ENCODE data around the gene YPEL4. TPM values are rescaled to one million over a fixed set of nuclear protein-coding genes. Genes with fewer than 3 reads are reported as not detected.

YPEL4 gene
- total RNA-seq, 1 donor from 2014 or later = 1.3 TPM

- Mint-ChIP-seq H3K9me3 (no peaks in the 10 kb centered on the region), H3K4me1 (peaks cover 13% of the 10 kb centered on the region), H3K27me3 (ENCODE audit: low read depth) (no peaks in the 10 kb centered on the region), H3K4me3 (no peak overlapping the region), H3K27ac (no peak overlapping the region), H3K36me3 (peaks cover 12% of the 10 kb centered on the region)
- no peak for TF ChIP-seq CTCF (IDR thresholded peaks at IDR 0.05; ENCODE audit: unreplicated experiment)
- no peak for DNase-seq (ENCODE audit: low spot score in 2 of 2, unreplicated experiment in 2 of 2)
Observed at GRCh38 chr11:57624864-57625263, 24.8 kb downstream of the YPEL4 start.

GRCh38 chr11:57622263-57622662 lies 27.4 kb downstream of the YPEL4 start:
- Mint-ChIP-seq H3K4me3 (no peak overlapping the region), H3K36me3 (peaks cover 15% of the 10 kb centered on the region), H3K27me3 (ENCODE audit: low read depth) (no peaks in the 10 kb centered on the region), H3K9me3 (no peaks in the 10 kb centered on the region), H3K4me1 (peaks cover 6% of the 10 kb centered on the region), H3K27ac (no peak overlapping the region)
- DNase-seq (ENCODE audit: low spot score in 2 of 2, unreplicated experiment in 2 of 2) = no peak
- TF ChIP-seq CTCF (IDR thresholded peaks at IDR 0.05; ENCODE audit: unreplicated experiment) = no peak

- peaks cover 23% of the 10 kb centered on the region for H3K36me3 Mint-ChIP-seq
- no peak for DNase-seq (ENCODE audit: low spot score in 2 of 2, unreplicated experiment in 2 of 2)
- no peaks in the 10 kb centered on the region for H3K27me3 Mint-ChIP-seq (ENCODE audit: low read depth)
- H3K4me1 Mint-ChIP-seq = peaks cover 6% of the 10 kb centered on the region
- H3K4me3 Mint-ChIP-seq = no peak overlapping the region
- H3K9me3 Mint-ChIP-seq = no peaks in the 10 kb centered on the region
- no peak overlapping the region for H3K27ac Mint-ChIP-seq
- no peak for TF ChIP-seq CTCF (IDR thresholded peaks at IDR 0.05; ENCODE audit: unreplicated experiment)
Observed at GRCh38 chr11:57620467-57620866, 29.2 kb downstream of the YPEL4 start.

- H3K4me1 Mint-ChIP-seq = peaks cover 6% of the 10 kb centered on the region
- H3K36me3 Mint-ChIP-seq = peaks cover 23% of the 10 kb centered on the region
- DNase-seq (ENCODE audit: low spot score in 2 of 2, unreplicated experiment in 2 of 2) = no peak
- TF ChIP-seq CTCF (IDR thresholded peaks at IDR 0.05; ENCODE audit: unreplicated experiment) = no peak
- no peak overlapping the region for H3K4me3 Mint-ChIP-seq
- H3K9me3 Mint-ChIP-seq = no peaks in the 10 kb centered on the region
- no peaks in the 10 kb centered on the region for H3K27me3 Mint-ChIP-seq (ENCODE audit: low read depth)
- no peak overlapping the region for H3K27ac Mint-ChIP-seq
Observed at GRCh38 chr11:57619331-57619730, 30.4 kb downstream of the YPEL4 start.

GRCh38 chr11:57618438-57618837 lies 31.3 kb downstream of the YPEL4 start:
- no peaks in the 10 kb centered on the region for H3K27me3 Mint-ChIP-seq (ENCODE audit: low read depth)
- H3K9me3 Mint-ChIP-seq = no peaks in the 10 kb centered on the region
- TF ChIP-seq CTCF (IDR thresholded peaks at IDR 0.05; ENCODE audit: unreplicated experiment) = no peak
- H3K4me3 Mint-ChIP-seq = no peak overlapping the region
- peaks cover 6% of the 10 kb centered on the region for H3K4me1 Mint-ChIP-seq
- H3K27ac Mint-ChIP-seq = no peak overlapping the region
- DNase-seq (ENCODE audit: low spot score in 2 of 2, unreplicated experiment in 2 of 2) = no peak
- peaks cover 26% of the 10 kb centered on the region for H3K36me3 Mint-ChIP-seq

GRCh38 chr11:57616595-57616994 lies 33.1 kb downstream of the YPEL4 start:
- Mint-ChIP-seq H3K36me3 (peaks cover 36% of the 10 kb centered on the region), H3K27me3 (ENCODE audit: low read depth) (no peaks in the 10 kb centered on the region), H3K27ac (no peak overlapping the region), H3K4me3 (no peak overlapping the region), H3K9me3 (no peaks in the 10 kb centered on the region), H3K4me1 (no peaks in the 10 kb centered on the region)
- no peak for DNase-seq (ENCODE audit: low spot score in 2 of 2, unreplicated experiment in 2 of 2)
- no peak for TF ChIP-seq CTCF (IDR thresholded peaks at IDR 0.05; ENCODE audit: unreplicated experiment)

Data from mesothelial cell of epicardium (in vitro differentiated cells).